GM12878 (cell line): ENCODE results near the gene FOXP1.

Experiments
- ATF3 ChIP-seq: IDR thresholded peaks from 2 replicates; pipeline ENCODE4 v1.6.1; 2011; ENCODE audit warnings: low read depth, mild to moderate bottlenecking, low read length, moderate library complexity, borderline replicate concordance; ENCODE audit errors: extremely low read depth
- CREB1 ChIP-seq: IDR thresholded peaks from 2 replicates; pipeline ENCODE4 v1.6.1; 2012; ENCODE audit warnings: low read depth, mild to moderate bottlenecking, inconsistent platforms
- JUND ChIP-seq: IDR thresholded peaks from 2 replicates; pipeline ENCODE4 v1.6.1; 2012; ENCODE audit warnings: low read depth, mild to moderate bottlenecking, low read length, improper control_type of control experiment, moderate library complexity
- POLR2A ChIP-seq: IDR thresholded peaks from 2 replicates; pipeline ENCODE4 v1.6.1; 2011; ENCODE audit warnings: low read depth, mild to moderate bottlenecking, low read length
- RELA ChIP-seq: fragments of 450-650 bp; IDR thresholded peaks from 2 replicates; pipeline ENCODE4 v1.8.0; 2014; ENCODE audit warnings: borderline replicate concordance; ENCODE audit not compliant: partially characterized antibody
- SP1 ChIP-seq: IDR thresholded peaks from one replicate; pipeline ENCODE4 v1.6.1; 2011; ENCODE audit warnings: low read depth, low read length
- SRF ChIP-seq, 2 experiments: IDR thresholded peaks; 2 replicates each; pipeline ENCODE4 v1.6.1; 2011; ENCODE audit warnings: low read depth in 2 of 2, low read length in 2 of 2, mild to moderate bottlenecking in 1 of 2, moderate library complexity in 1 of 2
- TARDBP ChIP-seq: IDR thresholded peaks from 2 replicates; pipeline ENCODE4 v1.6.1; 2016; ENCODE audit warnings: borderline replicate concordance
- ZNF274 ChIP-seq: IDR thresholded peaks from one replicate; pipeline ENCODE4 v1.8.0; 2011; ENCODE audit not compliant: insufficient read length, insufficient read depth
- TF ChIP-seq, protein P1 (sequence below), 3 experiments: IDR thresholded peaks in 2 of 3; conservative IDR thresholded peaks in 1 of 3; 2 replicates each; pipeline ENCODE4 v1.5.1; 2011; ENCODE audit warnings: low read depth in 3 of 3, low read length in 3 of 3, mild to moderate bottlenecking in 3 of 3, control low read depth in 2 of 3, moderate library complexity in 2 of 3, inconsistent platforms in 1 of 3, mixed read lengths in 1 of 3; ENCODE audit not compliant: control insufficient read depth in 2 of 3, insufficient read depth in 1 of 3; ENCODE audit errors: extremely low read depth in 1 of 3
- TF ChIP-seq, protein P2 (sequence below): IDR thresholded peaks from 2 replicates; pipeline ENCODE4 v1.6.1; 2012; ENCODE audit warnings: mild to moderate bottlenecking, low read depth, low read length

GRCh38 chr3:71117572-71118247 is 465.8 kb downstream of the FOXP1 start:
- TF ChIP-seq POLR2A (no peak), JUND (no peak), ATF3 (no peak), SRF (IDR thresholded peaks at IDR 0.05; ENCODE audit: low read depth in 2 of 2, low read length in 2 of 2) (no peak), RELA (no peak), ZNF274 (no peak), CREB1 (no peak), SP1 (no peak), TARDBP (no peak)
- TF ChIP-seq, protein P1, sequence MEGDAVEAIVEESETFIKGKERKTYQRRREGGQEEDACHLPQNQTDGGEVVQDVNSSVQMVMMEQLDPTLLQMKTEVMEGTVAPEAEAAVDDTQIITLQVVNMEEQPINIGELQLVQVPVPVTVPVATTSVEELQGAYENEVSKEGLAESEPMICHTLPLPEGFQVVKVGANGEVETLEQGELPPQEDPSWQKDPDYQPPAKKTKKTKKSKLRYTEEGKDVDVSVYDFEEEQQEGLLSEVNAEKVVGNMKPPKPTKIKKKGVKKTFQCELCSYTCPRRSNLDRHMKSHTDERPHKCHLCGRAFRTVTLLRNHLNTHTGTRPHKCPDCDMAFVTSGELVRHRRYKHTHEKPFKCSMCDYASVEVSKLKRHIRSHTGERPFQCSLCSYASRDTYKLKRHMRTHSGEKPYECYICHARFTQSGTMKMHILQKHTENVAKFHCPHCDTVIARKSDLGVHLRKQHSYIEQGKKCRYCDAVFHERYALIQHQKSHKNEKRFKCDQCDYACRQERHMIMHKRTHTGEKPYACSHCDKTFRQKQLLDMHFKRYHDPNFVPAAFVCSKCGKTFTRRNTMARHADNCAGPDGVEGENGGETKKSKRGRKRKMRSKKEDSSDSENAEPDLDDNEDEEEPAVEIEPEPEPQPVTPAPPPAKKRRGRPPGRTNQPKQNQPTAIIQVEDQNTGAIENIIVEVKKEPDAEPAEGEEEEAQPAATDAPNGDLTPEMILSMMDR (IDR thresholded peaks at IDR 0.05 in 2 of 3, conservative IDR thresholded peaks at IDR 0.05 in 1 of 3; ENCODE audit: control insufficient read depth in 2 of 3, extremely low read depth in 1 of 3, insufficient read depth in 1 of 3, low read depth in 3 of 3, low read length in 3 of 3) = no peak
- TF ChIP-seq, protein P2, sequence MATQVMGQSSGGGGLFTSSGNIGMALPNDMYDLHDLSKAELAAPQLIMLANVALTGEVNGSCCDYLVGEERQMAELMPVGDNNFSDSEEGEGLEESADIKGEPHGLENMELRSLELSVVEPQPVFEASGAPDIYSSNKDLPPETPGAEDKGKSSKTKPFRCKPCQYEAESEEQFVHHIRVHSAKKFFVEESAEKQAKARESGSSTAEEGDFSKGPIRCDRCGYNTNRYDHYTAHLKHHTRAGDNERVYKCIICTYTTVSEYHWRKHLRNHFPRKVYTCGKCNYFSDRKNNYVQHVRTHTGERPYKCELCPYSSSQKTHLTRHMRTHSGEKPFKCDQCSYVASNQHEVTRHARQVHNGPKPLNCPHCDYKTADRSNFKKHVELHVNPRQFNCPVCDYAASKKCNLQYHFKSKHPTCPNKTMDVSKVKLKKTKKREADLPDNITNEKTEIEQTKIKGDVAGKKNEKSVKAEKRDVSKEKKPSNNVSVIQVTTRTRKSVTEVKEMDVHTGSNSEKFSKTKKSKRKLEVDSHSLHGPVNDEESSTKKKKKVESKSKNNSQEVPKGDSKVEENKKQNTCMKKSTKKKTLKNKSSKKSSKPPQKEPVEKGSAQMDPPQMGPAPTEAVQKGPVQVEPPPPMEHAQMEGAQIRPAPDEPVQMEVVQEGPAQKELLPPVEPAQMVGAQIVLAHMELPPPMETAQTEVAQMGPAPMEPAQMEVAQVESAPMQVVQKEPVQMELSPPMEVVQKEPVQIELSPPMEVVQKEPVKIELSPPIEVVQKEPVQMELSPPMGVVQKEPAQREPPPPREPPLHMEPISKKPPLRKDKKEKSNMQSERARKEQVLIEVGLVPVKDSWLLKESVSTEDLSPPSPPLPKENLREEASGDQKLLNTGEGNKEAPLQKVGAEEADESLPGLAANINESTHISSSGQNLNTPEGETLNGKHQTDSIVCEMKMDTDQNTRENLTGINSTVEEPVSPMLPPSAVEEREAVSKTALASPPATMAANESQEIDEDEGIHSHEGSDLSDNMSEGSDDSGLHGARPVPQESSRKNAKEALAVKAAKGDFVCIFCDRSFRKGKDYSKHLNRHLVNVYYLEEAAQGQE = no peak
